Skeletal muscle tissue (tissue), 4 donors: ENCODE results near the gene PNMT. TPM values are rescaled to one million over a fixed set of nuclear protein-coding genes. Genes with fewer than 3 reads are reported as not detected.

Experiments
- H3K27ac ChIP-seq: one replicate; pipeline ENCODE4 v1.7.0; 2013; ENCODE audit warnings: mild to moderate bottlenecking, low read depth, low read length, inconsistent platforms
- H3K27me3 ChIP-seq, 3 donors: one replicate each; pipeline ENCODE4 v1.7.0; 2013; ENCODE audit warnings: low read length in 3 of 3; ENCODE audit not compliant: control insufficient read depth in 3 of 3, insufficient read depth in 3 of 3
- H3K36me3 ChIP-seq, 3 donors: one replicate each; pipeline ENCODE4 v1.7.0; 2013; ENCODE audit warnings: low read length in 3 of 3; ENCODE audit not compliant: control insufficient read depth in 3 of 3, insufficient read depth in 3 of 3
- H3K4me1 ChIP-seq, 3 donors: one replicate each; pipeline ENCODE4 v1.7.0; 2013; ENCODE audit warnings: low read length in 3 of 3, mild to moderate bottlenecking in 3 of 3; ENCODE audit not compliant: control insufficient read depth in 3 of 3, insufficient read depth in 3 of 3
- H3K4me3 ChIP-seq, 3 donors: one replicate each; pipeline ENCODE4 v1.7.0; 2013; ENCODE audit warnings: low read length in 3 of 3
- H3K9ac ChIP-seq, 3 donors: one replicate each; pipeline ENCODE4 v1.7.0; 2013; ENCODE audit warnings: low read length in 3 of 3, mild to moderate bottlenecking in 3 of 3, moderate library complexity in 2 of 3, low read depth in 1 of 3
- H3K9me3 ChIP-seq, 3 donors: one replicate each; pipeline ENCODE4 v1.7.0; 2013; ENCODE audit warnings: low read length in 3 of 3; ENCODE audit not compliant: control insufficient read depth in 3 of 3
- total RNA-seq: library from RNA; depleted of rRNA; stranded (reverse); fragments of >200 nt; gene quantifications from one replicate; pipeline ENCODE4 v1.2.3, GENCODE V29; 2014
- donor health status: Osteomylitis.

The PNMT gene
- total RNA-seq, 1 donor from 2014 or later, result 0.52 TPM

DNA sequence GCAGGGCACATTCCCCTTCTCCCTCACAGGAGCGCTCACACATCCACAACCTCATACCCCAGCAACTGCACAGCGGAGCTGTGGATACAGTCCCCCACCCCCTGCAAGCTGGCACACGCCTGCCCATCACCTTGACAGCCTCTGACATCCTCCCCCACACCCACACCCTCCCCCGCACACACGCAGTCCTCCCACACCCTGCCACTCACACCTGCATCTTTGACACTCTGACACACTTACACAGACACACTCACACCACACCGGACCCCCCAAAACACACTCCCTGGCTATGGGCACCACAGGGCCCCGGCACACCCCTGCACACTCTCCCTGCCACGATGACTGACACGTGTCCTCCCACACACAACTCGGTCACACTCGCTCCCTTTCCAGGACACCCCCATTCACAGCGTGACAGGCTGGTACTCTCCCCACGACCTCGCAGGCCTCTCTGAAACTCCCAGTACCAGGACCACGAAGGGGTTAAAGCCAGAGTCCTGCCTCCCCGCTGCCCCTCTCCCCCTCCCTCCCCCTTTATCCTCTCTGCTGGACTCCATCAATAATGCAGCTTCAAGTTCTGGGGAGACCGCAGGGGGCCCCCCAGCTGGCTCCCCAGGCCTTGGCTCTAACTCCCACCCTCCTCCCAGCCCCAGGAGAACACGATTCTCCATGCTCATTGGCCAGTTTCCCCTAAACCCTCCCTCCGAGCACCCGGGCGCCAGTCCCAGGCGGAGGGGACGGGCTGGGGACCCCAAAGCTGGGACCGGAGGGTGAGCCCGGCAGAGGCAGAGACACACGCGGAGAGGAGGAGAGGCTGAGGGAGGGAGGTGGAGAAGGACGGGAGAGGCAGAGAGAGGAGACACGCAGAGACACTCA is 41.8 kb upstream of the PNMT start, which contains the start of gene PPP1R1B:
PPP1R1B (plus strand) TSS at position 782 of the 876 bp plus-strand sequence. CDS start 441 bp downstream, outside the sequence.
- Histone ChIP-seq H3K9ac (peak within 1 kb of the TSS in 1 of 3 donors; percentile 8), H3K36me3 (no peaks in the 10 kb centered on the region), H3K27ac (no peak within 1 kb of the TSS), H3K4me1 (peaks cover 9 to 14% (median 11%) of the 10 kb centered on the region in 3 donors), H3K27me3 (peaks cover 35 to 68% (median 65%) of the 10 kb centered on the region in 3 donors), H3K9me3 (no peaks in the 10 kb centered on the region), H3K4me3 (peak within 1 kb of the TSS in 2 of 3 donors; percentile 32 to 41)

DNA sequence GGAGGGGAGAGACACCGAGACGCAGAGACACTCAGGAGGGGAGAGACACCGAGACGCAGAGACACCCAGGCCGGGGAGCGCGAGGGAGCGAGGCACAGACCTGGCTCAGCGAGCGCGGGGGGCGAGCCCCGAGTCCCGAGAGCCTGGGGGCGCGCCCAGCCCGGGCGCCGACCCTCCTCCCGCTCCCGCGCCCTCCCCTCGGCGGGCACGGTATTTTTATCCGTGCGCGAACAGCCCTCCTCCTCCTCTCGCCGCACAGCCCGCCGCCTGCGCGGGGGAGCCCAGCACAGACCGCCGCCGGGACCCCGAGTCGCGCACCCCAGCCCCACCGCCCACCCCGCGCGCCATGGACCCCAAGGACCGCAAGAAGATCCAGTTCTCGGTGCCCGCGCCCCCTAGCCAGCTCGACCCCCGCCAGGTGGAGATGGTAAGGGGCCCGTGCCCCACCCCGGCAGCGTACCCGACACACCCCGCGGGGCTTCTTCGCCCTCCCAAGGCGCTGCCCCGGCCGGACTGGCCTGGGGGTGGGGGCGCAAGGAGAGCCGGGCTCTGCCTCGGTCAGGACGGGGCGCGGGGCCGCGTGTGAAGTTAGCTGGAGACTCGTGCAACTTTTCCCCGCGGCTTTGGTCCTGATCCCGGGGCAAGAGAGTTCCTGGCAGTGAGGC is 41.1 kb upstream of the PNMT start:
- peak overlapping the region in 1 of 3 donors; percentile 8 for H3K9ac ChIP-seq
- peaks cover 7 to 12% (median 8%) of the 10 kb centered on the region in 3 donors for H3K4me1 ChIP-seq
- no peaks in the 10 kb centered on the region for H3K9me3 ChIP-seq
- no peak overlapping the region for H3K27ac ChIP-seq
- H3K36me3 ChIP-seq, result no peaks in the 10 kb centered on the region
- peaks cover 35 to 73% (median 69%) of the 10 kb centered on the region in 3 donors for H3K27me3 ChIP-seq
- H3K4me3 ChIP-seq, result peak overlapping the region in 2 of 3 donors; percentile 32 to 41

DNA sequence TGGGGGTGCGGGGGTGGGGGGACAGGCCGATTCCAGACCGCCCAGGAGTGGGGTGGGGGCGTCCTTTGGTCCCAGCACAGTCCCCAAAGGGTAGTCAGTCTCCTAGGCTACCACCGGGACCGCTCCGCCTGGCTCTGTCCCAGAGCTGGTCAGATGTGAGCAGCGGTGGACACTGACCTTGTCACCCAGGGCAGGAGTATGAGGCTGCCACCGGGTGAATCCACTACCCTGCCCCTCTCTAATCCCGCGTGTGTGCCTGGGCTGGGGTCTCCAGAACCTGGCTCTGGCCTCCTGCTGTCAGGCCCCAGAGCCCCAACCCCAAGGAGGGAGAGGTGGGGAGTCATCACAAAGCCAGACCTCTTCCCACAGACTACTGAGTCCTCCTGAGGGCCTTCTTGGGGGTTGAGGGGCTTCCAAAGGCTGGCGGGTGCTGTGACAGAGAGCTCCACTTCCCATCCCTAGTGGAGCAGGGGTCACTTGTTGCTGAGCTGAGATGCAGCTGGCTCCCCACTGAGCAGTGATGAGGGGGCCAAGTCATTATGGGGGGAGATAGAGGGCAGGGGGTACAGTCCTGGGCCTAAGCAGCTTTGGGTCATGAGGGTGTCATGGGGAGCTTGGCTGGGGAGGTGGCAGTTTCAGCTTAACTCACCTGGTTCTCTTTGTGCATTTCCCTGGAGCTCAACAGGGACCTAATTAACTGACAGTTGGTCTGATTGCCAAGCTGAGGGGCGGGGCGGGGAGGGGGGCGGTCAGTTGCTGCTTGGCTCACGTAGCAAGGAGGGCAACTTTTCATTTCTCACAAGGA is 40.3 kb upstream of the PNMT start:
- Histone ChIP-seq H3K9ac (no peak overlapping the region), H3K36me3 (no peaks in the 10 kb centered on the region), H3K9me3 (no peaks in the 10 kb centered on the region), H3K27ac (no peak overlapping the region), H3K4me3 (no peak overlapping the region), H3K27me3 (peaks cover 35 to 74% (median 74%) of the 10 kb centered on the region in 3 donors), H3K4me1 (peaks cover 5 to 10% (median 7%) of the 10 kb centered on the region in 3 donors)

DNA sequence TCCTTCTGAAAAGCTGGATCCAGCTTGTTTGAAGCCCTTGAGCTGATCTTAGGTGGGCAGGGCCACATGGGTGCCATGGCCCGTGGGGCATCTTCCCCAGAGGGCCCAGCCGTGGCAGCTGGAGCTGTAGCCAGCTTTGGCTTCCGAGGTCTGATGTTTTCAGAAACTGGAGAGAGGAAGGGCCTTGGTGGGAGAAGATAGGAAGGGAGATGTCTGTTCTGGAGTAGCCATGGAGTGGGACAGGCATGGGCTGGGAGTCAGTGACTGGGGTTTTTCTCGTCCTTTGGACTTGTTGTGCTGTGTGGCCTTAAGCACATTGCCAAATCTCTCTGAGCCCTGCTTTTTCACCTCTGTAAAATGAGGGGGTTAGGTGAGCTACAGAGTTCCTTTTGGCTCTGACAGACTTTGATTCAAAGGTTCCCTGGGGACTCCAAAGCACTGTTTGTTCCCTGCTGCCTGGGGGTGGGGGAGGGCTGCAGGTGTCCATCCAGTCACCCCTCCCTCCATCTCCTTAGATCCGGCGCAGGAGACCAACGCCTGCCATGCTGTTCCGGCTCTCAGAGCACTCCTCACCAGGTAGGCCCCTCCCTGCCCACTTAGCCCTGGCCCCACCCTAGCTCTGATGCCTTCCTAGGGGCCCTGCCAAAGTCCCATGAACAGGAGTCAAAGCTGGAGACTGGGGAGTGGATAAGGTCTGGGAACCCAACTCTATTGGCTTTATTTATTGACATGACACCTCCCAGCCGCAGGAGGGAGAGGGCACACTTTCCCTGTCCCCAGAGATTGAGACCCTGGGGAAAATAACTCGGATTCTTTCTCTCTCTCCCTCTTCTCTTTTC is 39.4 kb upstream of the PNMT start:
- no peaks in the 10 kb centered on the region for H3K36me3 ChIP-seq
- H3K4me1 ChIP-seq, result peaks cover 4 to 6% (median 5%) of the 10 kb centered on the region in 3 donors
- H3K9ac ChIP-seq, result no peak overlapping the region
- H3K4me3 ChIP-seq, result no peak overlapping the region
- peaks cover 35 to 74% (median 73%) of the 10 kb centered on the region in 3 donors for H3K27me3 ChIP-seq
- H3K27ac ChIP-seq, result no peak overlapping the region
- no peaks in the 10 kb centered on the region for H3K9me3 ChIP-seq

DNA sequence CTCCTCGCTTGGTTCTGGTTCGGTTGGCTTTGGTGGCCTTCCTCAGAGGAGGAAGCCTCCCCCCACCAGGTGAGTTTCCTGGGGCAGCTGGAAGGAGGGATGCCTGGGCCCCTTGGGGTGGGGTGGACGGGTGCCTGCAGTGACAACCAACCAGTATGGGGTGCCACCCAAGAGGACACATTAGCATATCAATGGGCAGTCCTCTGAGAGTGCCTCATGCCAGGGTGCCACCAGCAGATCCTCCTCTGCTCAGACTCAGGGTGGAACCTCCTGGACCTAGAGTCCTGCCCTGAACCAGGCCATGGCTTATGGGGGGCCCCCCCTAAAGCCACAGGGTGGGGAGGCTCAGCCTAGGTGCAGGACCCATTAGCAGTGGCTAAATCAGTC is 38.8 kb upstream of the PNMT start:
- H3K27ac ChIP-seq, result no peak overlapping the region
- no peak overlapping the region for H3K9ac ChIP-seq
- no peaks in the 10 kb centered on the region for H3K36me3 ChIP-seq
- peaks cover 4 to 9% (median 6%) of the 10 kb centered on the region in 3 donors for H3K4me1 ChIP-seq
- H3K27me3 ChIP-seq, result peaks cover 35 to 74% (median 70%) of the 10 kb centered on the region in 3 donors
- H3K9me3 ChIP-seq, result no peaks in the 10 kb centered on the region
- no peak overlapping the region for H3K4me3 ChIP-seq

DNA sequence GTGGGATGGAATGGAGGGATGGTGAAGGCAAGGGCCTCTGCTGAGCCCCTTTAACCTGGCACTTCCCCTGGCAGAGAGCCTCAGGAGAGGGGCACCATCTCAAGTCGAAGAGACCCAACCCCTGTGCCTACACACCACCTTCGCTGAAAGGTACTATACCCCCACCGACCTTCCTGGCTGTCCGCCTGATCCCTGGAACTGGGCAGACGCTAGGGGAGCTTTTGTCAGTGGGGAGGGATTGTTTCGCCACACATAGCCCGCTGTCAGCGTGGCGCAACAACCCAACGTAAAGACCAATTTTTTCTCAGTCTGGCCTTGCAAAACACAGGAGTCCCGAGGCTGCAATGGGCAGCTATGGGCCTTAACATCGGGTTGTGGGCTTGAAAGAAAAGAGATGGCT is 38.4 kb upstream of the PNMT start:
- H3K36me3 ChIP-seq, result no peaks in the 10 kb centered on the region
- no peak overlapping the region for H3K27ac ChIP-seq
- H3K9ac ChIP-seq, result no peak overlapping the region
- no peaks in the 10 kb centered on the region for H3K9me3 ChIP-seq
- no peak overlapping the region for H3K4me3 ChIP-seq
- peaks cover 32 to 70% (median 66%) of the 10 kb centered on the region in 3 donors for H3K27me3 ChIP-seq
- H3K4me1 ChIP-seq, result peaks cover 4 to 13% (median 9%) of the 10 kb centered on the region in 3 donors

DNA sequence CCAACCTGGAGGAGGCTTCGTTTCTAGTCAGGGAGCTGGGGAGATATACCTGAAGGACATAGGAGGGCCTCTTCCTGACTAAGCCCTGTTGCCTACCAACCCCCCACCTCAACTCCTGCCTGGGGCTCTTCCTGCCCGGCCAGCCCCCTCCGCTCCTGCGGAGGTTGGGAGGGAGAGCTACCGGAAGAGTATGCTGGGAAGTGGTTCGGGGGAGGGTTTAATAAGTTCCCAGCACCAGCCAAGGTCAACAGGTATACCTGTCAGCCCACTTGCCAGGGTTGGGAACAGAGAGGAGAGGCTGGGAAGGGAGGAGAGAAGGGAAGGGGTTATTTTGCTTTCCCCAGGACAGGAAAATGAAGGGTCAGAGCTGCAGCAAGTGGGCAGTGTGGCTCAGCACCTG is 36.9 kb upstream of the PNMT start:
- Histone ChIP-seq H3K36me3 (no peaks in the 10 kb centered on the region), H3K27me3 (peaks cover 18 to 56% (median 51%) of the 10 kb centered on the region in 3 donors), H3K9ac (no peak overlapping the region), H3K4me1 (peaks cover 10 to 26% (median 14%) of the 10 kb centered on the region in 3 donors), H3K27ac (no peak overlapping the region), H3K4me3 (no peak overlapping the region), H3K9me3 (no peaks in the 10 kb centered on the region)

DNA sequence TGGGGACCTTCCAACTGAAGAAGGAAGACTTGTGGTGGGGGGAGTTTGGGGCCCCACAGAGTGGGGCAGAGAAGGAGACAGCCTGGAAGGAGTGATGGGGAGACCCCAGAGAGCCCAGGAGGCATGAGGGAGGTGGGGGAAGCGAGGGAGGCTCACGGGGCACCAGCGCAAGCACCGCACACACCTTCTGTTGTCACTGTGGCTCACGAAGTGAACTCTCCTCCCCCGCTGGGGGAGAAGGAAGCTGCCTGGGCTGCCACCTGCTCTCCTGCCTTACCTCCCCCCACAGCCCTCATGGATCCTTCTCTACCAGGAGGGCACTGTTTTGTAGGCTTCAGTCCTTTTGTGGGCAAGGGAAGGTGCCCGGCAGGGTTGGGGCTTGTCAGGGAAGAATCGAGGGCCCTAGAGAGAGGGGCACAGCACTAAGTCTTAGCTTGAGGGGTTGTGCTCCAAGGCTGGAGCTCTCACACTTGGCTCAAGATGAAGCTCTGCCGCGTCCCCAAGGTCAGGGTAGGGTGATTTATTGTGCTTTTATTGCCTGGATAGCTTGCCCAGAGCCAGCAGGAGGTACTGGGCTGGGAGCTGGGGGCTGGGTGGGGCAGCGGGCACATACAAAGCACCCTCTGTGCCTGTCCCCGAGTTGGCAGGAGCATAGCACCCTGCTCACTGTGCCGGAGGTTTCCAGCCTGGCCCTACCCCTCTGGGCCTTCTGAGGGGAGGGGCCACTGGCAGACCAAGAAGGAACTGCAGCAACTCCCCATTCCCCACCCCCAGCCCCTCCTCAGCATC is 35.9 kb upstream of the PNMT start:
- no peak overlapping the region for H3K4me3 ChIP-seq
- H3K4me1 ChIP-seq, result peaks cover 9 to 29% (median 14%) of the 10 kb centered on the region in 3 donors
- H3K9me3 ChIP-seq, result no peaks in the 10 kb centered on the region
- peaks cover 12 to 46% (median 41%) of the 10 kb centered on the region in 3 donors for H3K27me3 ChIP-seq
- no peaks in the 10 kb centered on the region for H3K36me3 ChIP-seq
- H3K9ac ChIP-seq, result no peak overlapping the region
- no peak overlapping the region for H3K27ac ChIP-seq
